HepG2 (cell line): ENCODE measurements around the gene BMPR1B. TPM values are rescaled to one million over a fixed set of nuclear protein-coding genes. Genes with fewer than 3 reads are reported as not detected.

Source experiments
- ATAC-seq: fragments of 200-7000 bp; cut with Tn5 transposase; 3 replicates; pipeline ENCODE4 v1.9.1; 2020; ENCODE audit warnings: mild to moderate bottlenecking, moderate library complexity
- BruUV-seq: library from RNA; stranded (reverse); fragments of 400-500 nt; replicated peaks from 2 replicates; lab custom pipeline; 2021; lab: Mats Ljungman, UMichigan
- CTCF ChIA-PET: fragments of 300-600 bp; formaldehyde crosslinking; extraction: SDS; loops from one replicate; lab custom pipeline; 2021; ENCODE audit warnings: low total read pairs, inconsistent platforms, low intra/inter-chr PET ratio; lab: Yijun Ruan, JAX
- POLR2A ChIA-PET: fragments of 350-600 bp; sonication (Branson Sonifier 250); formaldehyde crosslinking; loops from one replicate; lab custom pipeline; 2020; ENCODE audit warnings: antibody characterized with exemption, inconsistent platforms; lab: Yijun Ruan, JAX
- DNase-seq: peaks from one replicate; pipeline ENCODE4 v3.0.0-alpha.2; 2015; ENCODE audit warnings: low spot score
- FAIRE-seq: peaks from 3 replicates; lab custom pipeline; 2011; peaks lifted over from hg19 to GRCh38; lab: Jason Lieb, UNC
- H2AFZ ChIP-seq: one replicate; pipeline ENCODE4 v1.6.1; 2011; ENCODE audit warnings: low read length, inconsistent platforms
- H3K27ac ChIP-seq: fragments of 300-600 bp; 3 replicates; pipeline ENCODE4 v1.8.0; 2011; ENCODE audit warnings: mixed run types, mild to moderate bottlenecking, mixed read lengths, low read length, inconsistent platforms; ENCODE audit not compliant: insufficient read depth; ENCODE audit errors: extremely low read length
- H3K27me3 ChIP-seq, 2 experiments: fragments of 200-600 bp in 1 of 2; 2 replicates in 1 of 2; 3 replicates in 1 of 2; pipeline versions ENCODE4 v1.6.0 to v1.8.0; 2011; ENCODE audit warnings: low read length in 2 of 2, mild to moderate bottlenecking in 2 of 2, moderate library complexity in 2 of 2, inconsistent platforms in 1 of 2; ENCODE audit not compliant: insufficient read depth in 2 of 2, control insufficient read depth in 1 of 2
- H3K36me3 ChIP-seq, 2 experiments: fragments of 200-600 bp in 1 of 2; replicated peaks in 1 of 2; 2 replicates in 1 of 2; 3 replicates in 1 of 2; pipeline versions ENCODE4 v1.5.1 to v1.8.0; 2011; ENCODE audit warnings: low read length in 2 of 2, inconsistent platforms in 1 of 2; ENCODE audit not compliant: insufficient read depth in 2 of 2, control insufficient read depth in 1 of 2
- H3K4me1 ChIP-seq: 2 replicates; pipeline ENCODE4 v1.5.1; 2012; ENCODE audit warnings: low read length, inconsistent platforms; ENCODE audit not compliant: insufficient read depth
- H3K4me2 ChIP-seq: 2 replicates; pipeline ENCODE4 v1.6.0; 2011; ENCODE audit warnings: low read depth, low read length, inconsistent platforms
- H3K4me3 ChIP-seq, 3 experiments: fragments of 200-600 bp in 1 of 3; sonication (generic), shearing (Covaris generic) in 1 of 3; replicated peaks in 1 of 3; 2 replicates each; pipeline ENCODE4 v1.5.1; 2011 to 2016; ENCODE audit warnings: low read length in 3 of 3, inconsistent platforms in 2 of 3, low read depth in 2 of 3, mild to moderate bottlenecking in 2 of 3, control low read depth in 1 of 3, mixed read lengths in 1 of 3; ENCODE audit not compliant: insufficient read depth in 1 of 3
- H3K79me2 ChIP-seq: one replicate; pipeline ENCODE4 v1.6.1; 2011; ENCODE audit warnings: low read length, inconsistent platforms; ENCODE audit not compliant: insufficient read depth
- H3K9ac ChIP-seq: 2 replicates; pipeline ENCODE4 v1.6.0; 2011; ENCODE audit warnings: mild to moderate bottlenecking, low read depth, low read length, inconsistent platforms; ENCODE audit not compliant: insufficient read depth
- H3K9me3 ChIP-seq: 2 replicates; pipeline ENCODE4 v1.5.1; 2012; ENCODE audit warnings: mild to moderate bottlenecking, low read length
- H4K20me1 ChIP-seq: 2 replicates; pipeline ENCODE4 v1.6.0; 2011; ENCODE audit warnings: inconsistent platforms, mild to moderate bottlenecking, low read length, moderate library complexity; ENCODE audit not compliant: insufficient read depth
- FOXP4 ChIP-seq: sonication (generic); formaldehyde crosslinking; IDR thresholded peaks from 2 replicates; pipeline ENCODE4 v1.4.0; 2020; ENCODE audit warnings: missing genetic modification reagents
- GTF2F1 ChIP-seq: fragments of 150-350 bp; IDR thresholded peaks from 2 replicates; pipeline ENCODE4 v1.6.1; 2014; ENCODE audit warnings: low read length
- HMG20B ChIP-seq: conservative IDR thresholded peaks from 2 replicates; pipeline ENCODE4 v1.6.1; 2016; ENCODE audit warnings: missing genetic modification reagents, missing compliant biosample characterization
- REPIN1 ChIP-seq: sonication (generic); formaldehyde crosslinking; IDR thresholded peaks from 2 replicates; pipeline ENCODE4 v1.8.0; 2022; ENCODE audit warnings: missing genetic modification reagents, low read depth, mild to moderate bottlenecking, borderline replicate concordance
- SAP130 ChIP-seq: IDR thresholded peaks from 2 replicates; pipeline ENCODE4 v1.6.1; 2016; ENCODE audit warnings: low read depth
- SIN3A ChIP-seq: IDR thresholded peaks from 2 replicates; pipeline ENCODE4 v1.6.1; 2011; ENCODE audit warnings: low read depth, mild to moderate bottlenecking, control low read depth, low read length, borderline replicate concordance
- ZFP37 ChIP-seq: sonication (generic); formaldehyde crosslinking; IDR thresholded peaks from 2 replicates; pipeline ENCODE4 v1.4.0; 2020; ENCODE audit warnings: missing genetic modification reagents, borderline replicate concordance
- ZNF142 ChIP-seq: sonication (generic); formaldehyde crosslinking; IDR thresholded peaks from 2 replicates; pipeline ENCODE4 v1.4.0; 2020; ENCODE audit warnings: missing genetic modification reagents
- ZNF580 ChIP-seq: IDR thresholded peaks from 2 replicates; pipeline ENCODE4 v1.6.1; 2016; ENCODE audit warnings: low read depth, borderline replicate concordance
- ZNF605 ChIP-seq: sonication (generic); formaldehyde crosslinking; IDR thresholded peaks from 2 replicates; pipeline ENCODE4 v1.8.0; 2022; ENCODE audit warnings: mild to moderate bottlenecking, missing genetic modification reagents
- ZNF7 ChIP-seq: IDR thresholded peaks from 2 replicates; pipeline ENCODE4 v1.6.1; 2016; ENCODE audit warnings: missing biosample characterization, missing genetic modification reagents
- whole genome bisulfite sequencing: methylation state at CpG from one replicate; pipeline ENCODE4 v1.1.6; 2017; ENCODE audit warnings: low lambda C conversion rate; 5-methylcytosine and 5-hydroxymethylcytosine counted together
- in situ Hi-C: cut with HindIII; loops from 2 replicates; pipeline ENCODE4 v1.10.0; 2017; ENCODE audit warnings: low pct_unique_long_range_greater_than_20kb; ENCODE audit not compliant: extremely low pct_ligation_motif_present
- intact Hi-C: fragments of 100-400 bp; cut with micrococcal nuclease; formaldehyde crosslinking; loops from one replicate; pipeline ENCODE4 v1.10.0; 2022; ENCODE audit not compliant: unreplicated experiment
- polyA plus RNA-seq, 8 experiments: library from polyadenylated mRNA; depleted of rRNA in 3 of 8; stranded (reverse) in 7 of 8; unstranded in 1 of 8; fragments of >200 nt; fragmentation: Illumina TruSeq in 4 of 8; extraction: Trizol in 4 of 8; gene quantifications; 2 replicates each; pipeline versions ENCODE4 v1.2.1 to v1.2.3, GENCODE V29; 2011 to 2016; ENCODE audit warnings: low read depth in 4 of 8, missing spikeins in 1 of 8, mixed read lengths in 1 of 8; ENCODE audit not compliant: insufficient read depth in 1 of 8
- total RNA-seq, 5 experiments: library from RNA; depleted of rRNA; stranded (reverse); fragments of >200 nt; fragmentation: Illumina TruSeq; extraction: Trizol; gene quantifications; 2 replicates each; pipeline ENCODE4 v1.2.3, GENCODE V29; 2016; ENCODE audit warnings: low read depth in 1 of 5

BMPR1B gene
- total and polyA plus RNA-seq, 2 of the 13 experiments (the other 11 are each of a cell fraction or from before 2014, with no cell fraction given) = 0.07 TPM; not detected in 1

DNA sequence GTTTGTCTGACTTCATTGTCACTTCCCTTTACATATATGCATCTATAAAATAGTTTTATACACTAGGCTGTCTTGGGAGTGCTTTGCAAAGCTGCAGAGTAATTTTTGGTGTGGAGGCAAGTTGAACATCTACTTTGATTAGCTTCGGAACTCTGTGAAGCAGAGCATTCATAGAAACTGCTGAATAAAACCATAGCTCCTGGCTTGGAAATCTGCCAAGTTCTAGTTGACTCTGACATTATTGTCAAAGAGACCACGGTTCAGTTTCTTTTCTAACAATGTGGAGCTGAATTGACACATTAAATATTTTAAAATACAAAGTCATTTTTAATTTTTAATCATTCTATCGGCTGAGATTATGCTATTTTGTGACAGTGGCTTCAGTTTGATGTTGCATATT, 335.0 kb downstream of the BMPR1B start:
- WGBS = 2% methylated on average over 3 of the region's 3 CpGs
- in situ Hi-C loops (no loop called here), intact Hi-C loops (no loop called here)
- ATAC-seq (no peak), DNase-seq (no peak), FAIRE-seq (no peak)
- POLR2A ChIA-PET = no interaction called here
- TF ChIP-seq ZNF7 (CRISPR knock-in tag) (no peak), GTF2F1 (no peak), ZNF142 (CRISPR knock-in tag) (no peak), REPIN1 (CRISPR knock-in tag) (no peak), SIN3A (no peak), ZNF580 (CRISPR knock-in tag) (no peak), FOXP4 (CRISPR knock-in tag) (no peak), HMG20B (CRISPR knock-in tag) (no peak), SAP130 (CRISPR knock-in tag) (no peak), ZFP37 (no peak), ZNF605 (CRISPR knock-in tag) (no peak)
- H3K27ac ChIP-seq = no peak overlapping the region
- H4K20me1 ChIP-seq = no peaks in the 10 kb centered on the region
- no peaks in the 10 kb centered on the region for H3K27me3 ChIP-seq
- no peak overlapping the region for H3K4me2 ChIP-seq
- no peaks in the 10 kb centered on the region for H3K79me2 ChIP-seq
- no peak overlapping the region for H2AFZ ChIP-seq
- BruUV-seq = no TSS peak
- H3K4me3 ChIP-seq = no peak overlapping the region
- H3K9me3 ChIP-seq = no peaks in the 10 kb centered on the region
- CTCF ChIA-PET = no interaction called here
- H3K9ac ChIP-seq = no peak overlapping the region
- H3K36me3 ChIP-seq = no peaks in the 10 kb centered on the region
- H3K4me1 ChIP-seq = no peaks in the 10 kb centered on the region
